Endodermal cell (in vitro differentiated cells): ENCODE results near the gene TUBE1. TPM values are rescaled to one million over a fixed set of nuclear protein-coding genes. Genes with fewer than 3 reads are reported as not detected.
"Not testable (repeated sequence)": the region's sequence is repeated elsewhere in the genome, so short reads cannot be mapped to it uniquely, and the experiment has no call there.

Source experiments
- DNase-seq: peaks from one replicate; pipeline ENCODE4 v3.0.0-alpha.2; 2017
- H3K27ac ChIP-seq: 2 replicates; pipeline ENCODE4 v1.5.1; 2013; ENCODE audit warnings: mild to moderate bottlenecking, low read depth, low read length, moderate library complexity
- H3K27me3 ChIP-seq: 2 replicates; pipeline ENCODE4 v1.6.1; 2013; ENCODE audit warnings: mild to moderate bottlenecking, low read length, moderate library complexity; ENCODE audit not compliant: insufficient read depth, control insufficient read depth, poor library complexity, severe bottlenecking
- H3K36me3 ChIP-seq: 2 replicates; pipeline ENCODE4 v1.7.0; 2013; ENCODE audit warnings: mild to moderate bottlenecking, low read length, moderate library complexity; ENCODE audit not compliant: control insufficient read depth, insufficient read depth
- H3K4me1 ChIP-seq: one replicate; pipeline ENCODE4 v1.7.0; 2013; ENCODE audit warnings: low read length; ENCODE audit not compliant: control insufficient read depth, insufficient read depth
- H3K4me3 ChIP-seq: 2 replicates; pipeline ENCODE4 v1.5.1; 2013; ENCODE audit warnings: mild to moderate bottlenecking, low read length, moderate library complexity
- H3K9ac ChIP-seq: 2 replicates; pipeline ENCODE4 v1.6.1; 2013; ENCODE audit warnings: mild to moderate bottlenecking, low read length, moderate library complexity; ENCODE audit not compliant: poor library complexity, severe bottlenecking; ENCODE audit errors: extremely low read depth
- H3K9me3 ChIP-seq: 2 replicates; pipeline ENCODE4 v1.6.1; 2013; ENCODE audit warnings: mild to moderate bottlenecking, low read length, moderate library complexity; ENCODE audit not compliant: control insufficient read depth
- H3K27ac Mint-ChIP-seq: 2 replicates; pipeline ENCODE4 v1.8.0; 2020; ENCODE audit warnings: mixed read lengths
- H3K27me3 Mint-ChIP-seq: 2 replicates; pipeline ENCODE4 v1.8.0; 2021; ENCODE audit warnings: mild to moderate bottlenecking, mixed read lengths; ENCODE audit not compliant: insufficient read depth
- H3K36me3 Mint-ChIP-seq: 2 replicates; pipeline ENCODE4 v1.8.0; 2020; ENCODE audit warnings: low read depth, mixed read lengths
- H3K4me1 Mint-ChIP-seq: 2 replicates; pipeline ENCODE4 v1.8.0; 2020; ENCODE audit warnings: mixed read lengths
- H3K4me3 Mint-ChIP-seq: 2 replicates; pipeline ENCODE4 v1.8.0; 2020; ENCODE audit warnings: mild to moderate bottlenecking, moderate library complexity, mixed read lengths
- H3K9me3 Mint-ChIP-seq: 2 replicates; pipeline ENCODE4 v1.8.0; 2020; ENCODE audit warnings: mild to moderate bottlenecking, mixed read lengths
- WGBS, 2 experiments: methylation state at CpG; one replicate each; pipeline versions ENCODE4 v1.1.5 to v1.1.7; 2013; ENCODE audit warnings: missing lambda C conversion rate in 2 of 2, mixed read lengths in 1 of 2; ENCODE audit not compliant: insufficient coverage in 1 of 2, insufficient read length in 1 of 2; 5-methylcytosine and 5-hydroxymethylcytosine counted together
- total RNA-seq, 2 donors: library from RNA; stranded (reverse); fragmentation: NEBNext Ultra II Directional in 1 of 2; extraction: Animal tissue kit (Norgen Biotek cat#: 25700) in 1 of 2; gene quantifications; 2 replicates in 1 of 2; 3 replicates in 1 of 2; pipeline ENCODE4 v1.2.1, GENCODE V29; 2021
- TF ChIP-seq, protein P1 (sequence below): fragments of 200-600 bp; sonication (generic); conservative IDR thresholded peaks from 2 replicates; pipeline ENCODE4 v1.5.0; 2021; ENCODE audit warnings: antibody characterized with exemption, mild to moderate bottlenecking

The TUBE1 gene
- total RNA-seq, 2 donors from 2014 or later, result 27.7 to 40.2 TPM

DNA sequence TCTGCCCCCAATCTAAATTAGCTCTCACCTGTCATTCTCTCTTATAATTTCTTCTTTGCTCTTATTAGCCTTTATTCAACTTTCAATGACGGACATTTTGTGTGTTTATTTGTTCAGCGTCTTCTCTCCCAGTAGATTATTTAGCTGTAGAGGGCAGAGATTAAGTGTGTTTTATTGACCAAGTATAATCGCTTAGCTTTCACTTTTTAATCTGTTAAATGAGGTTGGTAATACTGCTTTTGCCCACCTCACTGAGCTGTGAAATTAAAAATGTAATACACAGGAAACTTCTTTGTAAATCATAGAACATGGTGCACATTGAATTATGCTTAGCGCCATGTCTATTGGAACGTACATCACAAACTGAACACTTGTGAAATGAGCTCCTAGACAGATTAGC, 36.9 kb downstream of the TUBE1 start:
- H3K27me3 Mint-ChIP-seq, result no peaks in the 10 kb centered on the region

DNA sequence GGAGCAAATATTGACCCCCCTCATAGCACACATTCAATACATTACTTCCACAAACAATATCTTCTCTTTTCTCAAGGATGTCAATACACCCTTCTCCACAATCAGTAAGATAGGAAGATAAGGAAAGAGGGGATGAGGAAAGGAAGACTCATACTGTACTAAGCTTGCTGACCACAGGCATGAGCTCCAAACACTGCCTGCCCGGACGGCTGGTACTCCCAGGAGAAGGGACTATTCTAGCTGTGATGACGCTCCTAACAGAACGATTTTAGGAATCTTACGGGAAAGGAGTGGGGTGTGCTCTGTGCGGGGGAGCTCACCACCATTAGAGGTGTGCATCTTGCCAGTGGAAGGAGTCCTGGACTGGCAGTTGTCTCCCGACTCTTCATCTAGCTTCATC, 37.3 kb downstream of the TUBE1 start:
- TF ChIP-seq, protein P1, sequence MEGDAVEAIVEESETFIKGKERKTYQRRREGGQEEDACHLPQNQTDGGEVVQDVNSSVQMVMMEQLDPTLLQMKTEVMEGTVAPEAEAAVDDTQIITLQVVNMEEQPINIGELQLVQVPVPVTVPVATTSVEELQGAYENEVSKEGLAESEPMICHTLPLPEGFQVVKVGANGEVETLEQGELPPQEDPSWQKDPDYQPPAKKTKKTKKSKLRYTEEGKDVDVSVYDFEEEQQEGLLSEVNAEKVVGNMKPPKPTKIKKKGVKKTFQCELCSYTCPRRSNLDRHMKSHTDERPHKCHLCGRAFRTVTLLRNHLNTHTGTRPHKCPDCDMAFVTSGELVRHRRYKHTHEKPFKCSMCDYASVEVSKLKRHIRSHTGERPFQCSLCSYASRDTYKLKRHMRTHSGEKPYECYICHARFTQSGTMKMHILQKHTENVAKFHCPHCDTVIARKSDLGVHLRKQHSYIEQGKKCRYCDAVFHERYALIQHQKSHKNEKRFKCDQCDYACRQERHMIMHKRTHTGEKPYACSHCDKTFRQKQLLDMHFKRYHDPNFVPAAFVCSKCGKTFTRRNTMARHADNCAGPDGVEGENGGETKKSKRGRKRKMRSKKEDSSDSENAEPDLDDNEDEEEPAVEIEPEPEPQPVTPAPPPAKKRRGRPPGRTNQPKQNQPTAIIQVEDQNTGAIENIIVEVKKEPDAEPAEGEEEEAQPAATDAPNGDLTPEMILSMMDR, result no peak
- H3K27me3 ChIP-seq, result peaks cover 6% of the 10 kb centered on the region
- H3K4me3 Mint-ChIP-seq, result no peak overlapping the region
- WGBS, 2 experiments, result 95 to 99% methylated on average over 7 of the region's 7 CpGs
- H3K9me3 Mint-ChIP-seq, result peaks cover 12% of the 10 kb centered on the region
- no peak overlapping the region for H3K27ac ChIP-seq
- H3K4me3 ChIP-seq, result no peak overlapping the region
- H3K36me3 Mint-ChIP-seq, result no peaks in the 10 kb centered on the region
- H3K36me3 ChIP-seq, result no peaks in the 10 kb centered on the region
- no peaks in the 10 kb centered on the region for H3K27me3 Mint-ChIP-seq
- peaks cover 7% of the 10 kb centered on the region for H3K9me3 ChIP-seq
- no peak overlapping the region for H3K27ac Mint-ChIP-seq
- H3K9ac ChIP-seq, result no peak overlapping the region
- H3K4me1 Mint-ChIP-seq, result peaks cover 5% of the 10 kb centered on the region
- DNase-seq, result no peak
- H3K4me1 ChIP-seq, result no peaks in the 10 kb centered on the region

More for the DNA sequence above, 36.9 kb downstream of the TUBE1 start:
- TF ChIP-seq, protein P1, result no peak
- Histone ChIP-seq H3K4me1 (no peaks in the 10 kb centered on the region), H3K27ac (no peak overlapping the region), H3K27me3 (peaks cover 9% of the 10 kb centered on the region), H3K4me3 (no peak overlapping the region), H3K9me3 (peaks cover 7% of the 10 kb centered on the region), H3K9ac (no peak overlapping the region), H3K36me3 (no peaks in the 10 kb centered on the region)
- DNase-seq, result no peak
- Mint-ChIP-seq H3K9me3 (peaks cover 12% of the 10 kb centered on the region), H3K27ac (no peak overlapping the region), H3K4me1 (peaks cover 5% of the 10 kb centered on the region), H3K36me3 (no peaks in the 10 kb centered on the region), H3K4me3 (no peak overlapping the region)
- WGBS, 2 experiments, result 94 to 100% methylated on average over 2 to 5 of the region's 5 CpGs

DNA sequence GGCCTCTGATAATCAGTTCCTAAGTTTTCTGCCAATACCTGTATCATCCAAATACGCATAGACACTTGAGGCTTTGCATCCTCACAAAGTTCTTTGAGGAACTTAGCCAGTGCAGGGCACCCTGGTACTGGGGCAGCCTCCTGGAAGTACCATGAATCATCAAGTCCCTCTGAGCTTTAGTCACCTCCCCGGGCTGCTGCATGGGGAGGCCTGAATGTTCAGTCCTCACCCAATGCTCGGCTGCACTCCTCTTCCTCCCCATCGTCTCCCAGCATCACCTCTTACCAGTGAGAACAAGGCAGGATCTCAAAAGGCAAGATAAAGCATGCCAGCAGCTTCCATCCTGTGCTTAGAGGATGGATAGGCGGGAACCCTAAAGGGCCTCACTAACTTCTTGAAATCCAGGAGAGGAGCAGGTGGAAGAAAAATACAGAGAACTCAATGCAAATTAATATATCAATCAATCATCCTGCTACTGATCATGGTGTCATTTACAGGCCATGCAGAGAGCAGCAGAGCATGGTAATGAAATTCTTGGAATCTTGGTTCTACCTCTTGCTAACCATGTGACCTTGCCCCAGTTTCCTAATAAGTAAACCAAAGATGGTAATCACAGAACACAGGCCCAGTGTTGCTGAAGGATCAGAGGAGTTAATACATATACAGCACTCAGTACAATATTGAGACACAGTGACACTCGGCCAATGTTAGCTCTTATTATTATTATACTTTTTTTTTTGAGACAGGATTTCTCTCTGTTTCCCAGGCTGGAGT, 38.1 kb downstream of the TUBE1 start:
- no peak overlapping the region for H3K4me3 ChIP-seq
- Mint-ChIP-seq H3K27ac (no peak overlapping the region), H3K9me3 (peaks cover 12% of the 10 kb centered on the region), H3K27me3 (no peaks in the 10 kb centered on the region), H3K4me1 (peaks cover 5% of the 10 kb centered on the region), H3K4me3 (no peak overlapping the region), H3K36me3 (no peaks in the 10 kb centered on the region)
- H3K36me3 ChIP-seq, result no peaks in the 10 kb centered on the region
- no peak overlapping the region for H3K9ac ChIP-seq
- H3K4me1 ChIP-seq, result no peaks in the 10 kb centered on the region
- TF ChIP-seq, protein P1, result no peak
- 89 to 97% methylated on average over 4 to 6 of the region's 6 CpGs for whole genome bisulfite sequencing, 2 experiments
- H3K9me3 ChIP-seq, result peaks cover 7% of the 10 kb centered on the region
- H3K27me3 ChIP-seq, result no peaks in the 10 kb centered on the region
- DNase-seq, result no peak
- no peak overlapping the region for H3K27ac ChIP-seq

GRCh38 chr6:112047523-112047922, 39.8 kb downstream of the TUBE1 start:
- H3K9ac ChIP-seq, H3K27ac Mint-ChIP-seq, H3K4me3 Mint-ChIP-seq, DNase-seq, H3K27me3 ChIP-seq, H3K36me3 Mint-ChIP-seq, H3K4me1 ChIP-seq, H3K9me3 ChIP-seq, H3K4me3 ChIP-seq, H3K4me1 Mint-ChIP-seq, H3K36me3 ChIP-seq, H3K27ac ChIP-seq, H3K27me3 Mint-ChIP-seq: not testable (repeated sequence)
- 95% methylated on average over 25 of the region's 25 CpGs; no CpG with 5 or more reads in 1 of the 2 experiments for WGBS, 2 experiments
- H3K9me3 Mint-ChIP-seq, result peaks cover 12% of the 10 kb centered on the region
